K562 (cell line): ENCODE results near the gene MED14. TPM values are rescaled to one million over a fixed set of nuclear protein-coding genes. Genes with fewer than 3 reads are reported as not detected.

ENCODE experiments used
- ATAC-seq: fragments of 200-7000 bp; cut with Tn5 transposase; 3 replicates; pipeline ENCODE4 v1.9.1; 2020; ENCODE audit warnings: moderate library complexity
- BruUV-seq: library from RNA; stranded (reverse); fragments of 400-500 nt; replicated peaks from 2 replicates; lab custom pipeline; 2021; lab: Mats Ljungman, UMichigan
- CTCF ChIA-PET: fragments of 300-600 bp; formaldehyde crosslinking; extraction: SDS; loops from one replicate; lab custom pipeline; 2021; ENCODE audit warnings: low intra/inter-chr PET ratio; lab: Yijun Ruan, JAX
- POLR2A ChIA-PET: fragments of 300-600, 350-650 bp; sonication (Branson Sonifier 250); formaldehyde crosslinking; extraction: SDS; loops from one replicate; lab custom pipeline; 2021; ENCODE audit warnings: antibody characterized with exemption, inconsistent platforms; lab: Yijun Ruan, JAX
- DNase-seq, 4 experiments: peaks; one replicate each; pipeline versions ENCODE4 v3.0.0 to v3.0.0-alpha.2; 2011 to 2018; ENCODE audit warnings: low spot score in 3 of 4, mixed read lengths in 3 of 4; ENCODE audit errors: extremely low read depth in 1 of 4
- FAIRE-seq: peaks from 2 replicates; lab custom pipeline; 2011; peaks lifted over from hg19 to GRCh38; lab: Jason Lieb, UNC
- H2AFZ ChIP-seq: 2 replicates; pipeline ENCODE4 v1.6.0; 2011; ENCODE audit warnings: low read depth, low read length, control low read depth, inconsistent platforms
- H3K27ac ChIP-seq: fragments of 200-600 bp; 3 replicates; pipeline ENCODE4 v1.8.0; 2011; ENCODE audit warnings: low read depth, mild to moderate bottlenecking, control low read depth, inconsistent platforms, low read length, moderate library complexity, mixed read lengths; ENCODE audit errors: extremely low read depth
- H3K27me3 ChIP-seq, 2 experiments: fragments of 300-600 bp in 1 of 2; 2 replicates in 1 of 2; 3 replicates in 1 of 2; pipeline versions ENCODE4 v1.6.0 to v1.8.0; 2011; ENCODE audit warnings: inconsistent platforms in 2 of 2, low read length in 2 of 2, mild to moderate bottlenecking in 1 of 2, mixed read lengths in 1 of 2, moderate library complexity in 1 of 2; ENCODE audit not compliant: control insufficient read depth in 2 of 2, insufficient read depth in 2 of 2
- H3K36me3 ChIP-seq: fragments of 300-600 bp; 3 replicates; pipeline ENCODE4 v1.8.0; 2011; ENCODE audit warnings: mild to moderate bottlenecking, low read length, inconsistent platforms; ENCODE audit not compliant: control insufficient read depth, insufficient read depth
- H3K4me1 ChIP-seq, 2 experiments: fragments of 200-600 bp in 1 of 2; replicated peaks in 1 of 2; 2 replicates in 1 of 2; 3 replicates in 1 of 2; pipeline versions ENCODE4 v1.5.1 to v1.8.0; 2011; ENCODE audit warnings: inconsistent platforms in 2 of 2, low read length in 2 of 2, mild to moderate bottlenecking in 1 of 2, mixed read lengths in 1 of 2, moderate library complexity in 1 of 2; ENCODE audit not compliant: control insufficient read depth in 2 of 2, insufficient read depth in 2 of 2
- H3K4me2 ChIP-seq: 2 replicates; pipeline ENCODE4 v1.6.1; 2011; ENCODE audit warnings: low read length, control low read depth, inconsistent platforms, mixed read lengths; ENCODE audit not compliant: insufficient read depth
- H3K4me3 ChIP-seq: fragments of 200-600 bp; sonication (generic), shearing (Covaris generic); 2 replicates; pipeline ENCODE4 v1.5.1; 2016; ENCODE audit warnings: control low read depth, inconsistent platforms
- H3K79me2 ChIP-seq: fragments of 200-600 bp; 3 replicates; pipeline ENCODE4 v1.8.0; 2011; ENCODE audit warnings: low read length, inconsistent platforms; ENCODE audit not compliant: control insufficient read depth, insufficient read depth
- H3K9ac ChIP-seq, 2 experiments: 2 replicates each; pipeline versions ENCODE4 v1.6.0 to v1.6.1; 2011; ENCODE audit warnings: low read depth in 2 of 2, low read length in 2 of 2, control low read depth in 1 of 2, inconsistent platforms in 1 of 2, mild to moderate bottlenecking in 1 of 2, mixed read lengths in 1 of 2; ENCODE audit not compliant: insufficient read depth in 1 of 2
- H3K9me1 ChIP-seq: one replicate; pipeline ENCODE4 v1.6.0; 2011; ENCODE audit warnings: inconsistent platforms, mild to moderate bottlenecking, low read length, moderate library complexity; ENCODE audit not compliant: control insufficient read depth, insufficient read depth
- H3K9me3 ChIP-seq: replicated peaks from 2 replicates; pipeline ENCODE4 v1.5.1; 2011; ENCODE audit warnings: low read depth, low read length, inconsistent platforms; ENCODE audit not compliant: control insufficient read depth, insufficient read depth
- H4K20me1 ChIP-seq: replicated peaks from 2 replicates; pipeline ENCODE4 v1.6.1; 2011; ENCODE audit warnings: low read length, inconsistent platforms, mixed read lengths; ENCODE audit not compliant: control insufficient read depth, insufficient read depth
- C11orf30 ChIP-seq: fragments of 450-650 bp; IDR thresholded peaks from 2 replicates; pipeline ENCODE4 v1.6.1; 2016; ENCODE audit warnings: low read depth, mild to moderate bottlenecking
- DEAF1 ChIP-seq: fragments of 450-650 bp; formaldehyde crosslinking; IDR thresholded peaks from 2 replicates; pipeline ENCODE4 v1.4.0; 2020; ENCODE audit warnings: mild to moderate bottlenecking, moderate library complexity
- FOSL1 ChIP-seq: fragments of 200-800 bp; sonication (Bioruptor generic); conservative IDR thresholded peaks from 2 replicates; pipeline ENCODE4 v1.6.1; 2016; ENCODE audit warnings: missing genetic modification characterization, missing compliant biosample characterization
- HOMEZ ChIP-seq: fragments of 250-450 bp; sonication (Bioruptor Pico); IDR thresholded peaks from 2 replicates; pipeline ENCODE4 v1.4.0; 2020; ENCODE audit warnings: mild to moderate bottlenecking, moderate library complexity
- RBM39 ChIP-seq: fragments of 200-400 bp; formaldehyde crosslinking; optimal IDR thresholded peaks from 2 replicates; pipeline ENCODE3; 2018; ENCODE audit warnings: low read depth, low read length
- RCOR1 ChIP-seq, 2 experiments: IDR thresholded peaks; 2 replicates each; pipeline ENCODE4 v1.6.1; 2012; ENCODE audit warnings: low read depth in 2 of 2, low read length in 2 of 2, borderline replicate concordance in 1 of 2, improper control_type of control experiment in 1 of 2
- SETDB1 ChIP-seq: IDR thresholded peaks from one replicate; pipeline ENCODE4 v1.6.1; 2012; ENCODE audit warnings: low read length, control low read depth, inconsistent platforms
- ZKSCAN8 ChIP-seq: fragments of 200-800 bp; sonication (Bioruptor generic); IDR thresholded peaks from 2 replicates; pipeline ENCODE4 v1.6.1; 2016; ENCODE audit warnings: missing genetic modification characterization, missing compliant biosample characterization
- WGBS: fragments of 100-300 bp; shearing (Covaris generic); methylation state at CpG from one replicate; pipeline ENCODE4 v1.1.6; 2016; ENCODE audit warnings: low coverage, mixed read lengths; ENCODE audit not compliant: insufficient coverage; ENCODE audit errors: missing lambda C conversion rate; 5-methylcytosine and 5-hydroxymethylcytosine counted together
- in situ Hi-C: fragments of 300-500 bp; cut with MboI; formaldehyde crosslinking; loops from 4 replicates; pipeline ENCODE4 v1.15.0; 2018; ENCODE audit warnings: inconsistent platforms, mixed read lengths
- intact Hi-C: fragments of 100-400 bp; cut with micrococcal nuclease; formaldehyde crosslinking; loops from 2 replicates; pipeline ENCODE4 v1.14.2; 2022
- polyA plus RNA-seq, 8 experiments: library from polyadenylated mRNA; depleted of rRNA in 4 of 8; stranded (reverse) in 5 of 8; unstranded in 3 of 8; fragments of >200 nt; fragmentation: Nextera tagmentation in 2 of 8; fragmentation: Illumina TruSeq in 1 of 8; extraction: Ambion mirVana in 2 of 8; extraction: Trizol in 1 of 8; gene quantifications; 2 replicates each; pipeline versions ENCODE4 v1.2.1 to v1.2.3, GENCODE V29; 2011 to 2014; ENCODE audit warnings: inconsistent platforms in 1 of 8, missing spikeins in 1 of 8
- total RNA-seq, 7 experiments: library from RNA; depleted of rRNA in 6 of 7; stranded (reverse); fragments of >200 nt in 6 of 7; fragmentation: Illumina TruSeq in 2 of 7; extraction: Trizol in 2 of 7; gene quantifications; 2 replicates each; pipeline versions ENCODE4 v1.2.1 to v1.2.3, GENCODE V29; 2011 to 2021; ENCODE audit warnings: low replicate concordance in 1 of 7

MED14 gene
- total and polyA plus RNA-seq, 9 of the 15 experiments (the other 6 are each of a cell fraction or from before 2014, with no cell fraction given): 9.2 to 35.3 (median 18.7) TPM

- FAIRE-seq (no peak), DNase-seq (no peak), ATAC-seq (no peak)
- Histone ChIP-seq H3K4me3 (no peak overlapping the region), H3K36me3 (no peaks in the 10 kb centered on the region), H3K27ac (no peak overlapping the region), H3K9me1 (no peaks in the 10 kb centered on the region), H3K27me3 (no peaks in the 10 kb centered on the region), H3K4me1 (no peaks in the 10 kb centered on the region), H3K9ac (no peak overlapping the region), H4K20me1 (no peaks in the 10 kb centered on the region), H3K79me2 (no peaks in the 10 kb centered on the region), H3K9me3 (no peaks in the 10 kb centered on the region), H3K4me2 (no peak overlapping the region), H2AFZ (no peak overlapping the region)
- intact Hi-C loops (no loop called here), in situ Hi-C loops (no loop called here)
- CTCF ChIA-PET: no interaction called here
- TF ChIP-seq RCOR1 (IDR thresholded peaks at IDR 0.05; ENCODE audit: borderline replicate concordance in 1 of 2, low read depth in 2 of 2, low read length in 2 of 2): no peak
- no peak for TF ChIP-seq HOMEZ (CRISPR knock-in tag)
- no peak for TF ChIP-seq ZKSCAN8 (CRISPR knock-in tag)
- TF ChIP-seq C11orf30: no peak
- TF ChIP-seq SETDB1: no peak
- TF ChIP-seq RBM39: no peak
- no peak for TF ChIP-seq FOSL1 (tag)
- TF ChIP-seq DEAF1 (CRISPR knock-in tag): no peak
- BruUV-seq: no TSS peak
- POLR2A ChIA-PET: no interaction called here
- WGBS: 24% methylated on average over 7 of the region's 7 CpGs
Observed at GRCh38 chrX:40773188-40773587, 37.8 kb upstream of the MED14 start.
